Measurements from ENCODE around the gene ZMAT3. TPM values are rescaled to one million over a fixed set of nuclear protein-coding genes. Genes with fewer than 3 reads are reported as not detected.

Gene ZMAT3
- total RNA-seq, 2 experiments from 2014 or later = 9.5 to 9.9 TPM

GRCh38 chr3:178989821-178990220 is 81.8 kb downstream of the ZMAT3 start:
- ATAC-seq (no peak), DNase-seq (no peak)
- ChIA-PET POLR2A (no interaction called here), CTCF (no interaction called here)
- intact Hi-C loops (cut with DNase I, micrococcal nuclease) = no loop called here
- no peaks in the 10 kb centered on the region for H3K4me1 Mint-ChIP-seq
- H3K27ac Mint-ChIP-seq = no peak overlapping the region
- H3K9me3 Mint-ChIP-seq (ENCODE audit: low read depth) = peaks cover 45% of the 10 kb centered on the region
- H3K27me3 Mint-ChIP-seq = no peaks in the 10 kb centered on the region
- no peak overlapping the region for H3K4me3 Mint-ChIP-seq
- H3K36me3 Mint-ChIP-seq (ENCODE audit: low read depth) = peaks cover 63% of the 10 kb centered on the region

DNA sequence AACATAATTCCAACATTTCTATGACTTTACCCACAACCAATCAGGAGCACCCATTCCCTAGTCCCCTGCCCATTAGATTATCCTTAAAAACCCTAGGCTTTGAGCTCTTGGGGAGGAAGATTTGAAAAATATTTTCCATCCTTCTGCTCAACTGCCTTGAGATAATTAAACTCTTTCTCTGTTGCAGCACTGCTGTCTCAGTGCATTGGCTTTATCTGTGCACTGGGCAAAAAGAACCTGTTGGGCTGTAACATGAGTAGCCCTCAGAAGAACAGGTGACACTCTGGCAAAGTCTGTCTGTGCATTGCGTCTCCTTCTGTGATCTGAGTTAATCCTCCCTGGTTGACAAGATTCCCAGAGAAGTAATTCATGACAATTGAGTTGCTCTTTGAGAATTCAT is 83.9 kb downstream of the ZMAT3 start:
- ChIA-PET CTCF (no interaction called here), POLR2A (no interaction called here)
- Mint-ChIP-seq H3K36me3 (ENCODE audit: low read depth) (peaks cover 54% of the 10 kb centered on the region), H3K27ac (no peak overlapping the region), H3K4me3 (no peak overlapping the region), H3K9me3 (ENCODE audit: low read depth) (peaks cover 51% of the 10 kb centered on the region), H3K27me3 (no peaks in the 10 kb centered on the region), H3K4me1 (no peaks in the 10 kb centered on the region)
- intact Hi-C loops (cut with DNase I, micrococcal nuclease) = no loop called here
- DNase-seq (no peak), ATAC-seq (no peak)

DNA sequence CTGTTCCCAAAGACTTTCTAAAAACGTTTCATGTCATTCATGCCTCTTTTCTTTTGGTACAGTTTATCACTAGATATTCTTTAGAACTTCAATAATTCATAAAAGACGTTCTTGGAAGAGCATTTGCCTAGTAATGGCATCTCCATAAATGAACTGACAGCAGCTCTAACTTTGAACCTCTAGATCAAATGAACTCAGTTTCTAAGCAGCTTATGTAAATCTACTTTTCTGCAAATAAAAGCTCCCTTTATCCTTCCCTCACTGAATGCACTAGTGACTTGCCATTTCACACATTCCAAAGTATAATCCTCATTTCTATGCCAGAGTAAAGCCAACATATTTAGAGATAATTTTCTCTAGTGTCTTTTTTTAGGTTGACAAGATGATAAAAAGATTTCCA is 85.2 kb downstream of the ZMAT3 start:
- Mint-ChIP-seq H3K4me1 (no peaks in the 10 kb centered on the region), H3K27ac (no peak overlapping the region), H3K9me3 (ENCODE audit: low read depth) (peaks cover 48% of the 10 kb centered on the region), H3K36me3 (ENCODE audit: low read depth) (peaks cover 50% of the 10 kb centered on the region), H3K4me3 (no peak overlapping the region), H3K27me3 (no peaks in the 10 kb centered on the region)
- ATAC-seq (no peak), DNase-seq (no peak)
- ChIA-PET POLR2A (no interaction called here), CTCF (no interaction called here)
- intact Hi-C loops (cut with DNase I, micrococcal nuclease) = no loop called here

DNA sequence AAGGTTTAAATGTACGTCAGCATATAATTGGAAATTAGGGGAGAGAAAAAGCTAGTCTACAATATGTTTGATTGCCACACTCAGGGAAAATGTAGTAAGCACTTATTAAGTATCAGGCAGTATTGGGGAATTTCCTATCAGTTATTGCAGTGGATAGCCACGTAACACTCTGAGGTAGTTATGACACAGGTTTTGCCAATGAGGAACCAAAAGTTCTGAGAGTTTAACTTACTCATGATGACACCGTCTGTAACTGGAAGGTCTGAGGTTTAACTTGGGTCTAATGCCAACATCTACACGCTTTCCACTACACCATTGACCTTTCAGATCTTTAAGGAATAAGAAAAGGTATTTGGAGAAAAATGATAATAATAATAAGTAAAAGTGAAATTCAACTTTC is 89.5 kb downstream of the ZMAT3 start:
- intact Hi-C loops (cut with DNase I, micrococcal nuclease) = no loop called here
- Mint-ChIP-seq H3K4me3 (no peak overlapping the region), H3K27me3 (no peaks in the 10 kb centered on the region), H3K36me3 (ENCODE audit: low read depth) (peaks cover 14% of the 10 kb centered on the region), H3K27ac (no peak overlapping the region), H3K4me1 (no peaks in the 10 kb centered on the region), H3K9me3 (ENCODE audit: low read depth) (peaks cover 12% of the 10 kb centered on the region)
- ChIA-PET CTCF (no interaction called here), POLR2A (no interaction called here)
- ATAC-seq (peak; percentile 65), DNase-seq (no peak)

GRCh38 chr3:178975320-178975719 is 96.3 kb downstream of the ZMAT3 start:
- intact Hi-C loops (cut with DNase I, micrococcal nuclease) = no loop called here
- peaks cover 2% of the 10 kb centered on the region for H3K27me3 Mint-ChIP-seq
- ATAC-seq (no peak), DNase-seq (no peak)
- no peak overlapping the region for H3K27ac Mint-ChIP-seq
- H3K9me3 Mint-ChIP-seq (ENCODE audit: low read depth) = peaks cover 11% of the 10 kb centered on the region
- POLR2A ChIA-PET = no interaction called here
- CTCF ChIA-PET = no interaction called here
- H3K4me3 Mint-ChIP-seq = no peak overlapping the region
- H3K36me3 Mint-ChIP-seq (ENCODE audit: low read depth) = peaks cover 6% of the 10 kb centered on the region
- H3K4me1 Mint-ChIP-seq = no peaks in the 10 kb centered on the region

DNA sequence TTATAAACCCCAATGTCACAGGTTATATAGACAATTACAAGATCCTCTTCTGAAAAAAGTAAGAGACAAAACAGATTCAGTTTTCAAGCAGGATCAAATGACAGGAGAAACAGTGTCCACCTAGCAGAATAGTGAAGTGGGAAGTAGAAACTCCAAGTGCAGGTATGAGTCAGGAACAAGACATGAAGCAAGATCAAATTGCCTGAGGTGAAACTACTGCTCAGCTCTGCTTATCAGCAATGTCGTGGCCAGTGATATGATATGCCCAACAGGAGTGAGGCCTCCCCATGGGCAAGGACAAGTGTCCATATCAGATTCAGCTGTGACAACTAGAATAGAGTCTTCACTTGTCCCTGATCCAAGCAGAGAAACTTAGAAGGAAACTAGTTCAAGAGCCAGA is 100.0 kb downstream of the ZMAT3 start:
- Mint-ChIP-seq H3K4me1 (peaks cover 10% of the 10 kb centered on the region), H3K4me3 (no peak overlapping the region), H3K9me3 (ENCODE audit: low read depth) (peaks cover 11% of the 10 kb centered on the region), H3K27me3 (peaks cover 2% of the 10 kb centered on the region), H3K27ac (no peak overlapping the region), H3K36me3 (ENCODE audit: low read depth) (peaks cover 6% of the 10 kb centered on the region)
- ATAC-seq (no peak), DNase-seq (no peak)
- intact Hi-C loops (cut with DNase I, micrococcal nuclease) = no loop called here
- CTCF ChIA-PET = no interaction called here
- POLR2A ChIA-PET = no interaction called here

DNA sequence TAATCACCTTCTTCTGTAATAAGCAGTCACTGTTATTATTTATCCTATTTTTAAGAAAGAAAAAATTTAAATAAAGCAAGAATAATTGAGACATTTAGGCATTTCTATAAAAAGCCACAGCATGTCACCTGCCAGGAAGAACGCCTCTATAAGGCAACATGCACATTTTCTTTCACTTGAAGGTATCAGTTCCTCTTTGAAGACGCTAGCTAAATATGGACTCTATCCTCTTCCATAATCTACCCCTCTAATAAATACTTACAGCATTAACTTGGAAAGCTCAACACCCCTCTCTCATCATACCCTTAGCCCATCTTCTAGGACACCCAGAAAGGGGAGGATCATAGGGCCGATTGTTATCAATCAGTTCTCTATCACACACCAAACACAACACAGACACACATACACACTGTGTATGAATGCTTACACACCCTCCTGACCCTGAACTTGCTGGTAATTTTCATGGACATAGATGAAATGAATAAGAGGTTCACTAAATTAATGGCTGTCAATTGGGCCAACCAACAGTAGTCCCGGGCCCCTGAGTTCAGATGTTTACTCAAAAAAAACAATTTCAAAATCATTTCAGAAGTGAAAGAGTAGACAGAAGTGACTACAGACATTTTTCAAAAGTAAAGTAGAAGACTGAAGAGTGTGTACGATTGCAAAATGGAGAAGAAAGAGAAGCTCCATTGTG is 102.5 kb downstream of the ZMAT3 start:
- Mint-ChIP-seq H3K4me3 (no peak overlapping the region), H3K27me3 (peaks cover 2% of the 10 kb centered on the region), H3K27ac (no peak overlapping the region), H3K9me3 (ENCODE audit: low read depth) (peaks cover 6% of the 10 kb centered on the region), H3K36me3 (ENCODE audit: low read depth) (peaks cover 6% of the 10 kb centered on the region), H3K4me1 (peaks cover 13% of the 10 kb centered on the region)
- ATAC-seq = no peak
- POLR2A ChIA-PET = no interaction called here
- CTCF ChIA-PET = interaction anchor here (1.2 kb wide), 1 partner anchor 532 kb away, joined by 3 read pairs; no protein-coding TSS in a partner anchor
- no peak for DNase-seq
- intact Hi-C loops (cut with DNase I, micrococcal nuclease) = no loop called here

Other genes with a start within 250 kb of the ZMAT3 start
- gene PIK3CA, start 76.5 kb upstream of the ZMAT3 start, total RNA-seq = 10 to 100 TPM; 15.5 to 17.7 TPM
- under 1 TPM; 0.23 to 0.33 TPM for gene KCNMB3, start 179.3 kb upstream of the ZMAT3 start, total RNA-seq

Measured in activated CD4-positive, alpha-beta T cell treated with anti-CD3 and anti-CD28 coated beads for 36 hours (primary cell).